Measurements from ENCODE around the gene DOCK1. TPM values are rescaled to one million over a fixed set of nuclear protein-coding genes. Genes with fewer than 3 reads are reported as not detected.

Gene DOCK1
- total RNA-seq, 2 experiments from 2014 or later, result not detected

- no peaks in the 10 kb centered on the region for H3K36me3 ChIP-seq (ENCODE audit: insufficient read depth, low read length)
- DNase-seq (no peak), ATAC-seq (ENCODE audit: poor library complexity) (no peak)
- H3K27ac Mint-ChIP-seq, result no peak overlapping the region
- no peak overlapping the region for H3K4me3 Mint-ChIP-seq
- CTCF ChIA-PET, result no interaction called here
- H3K27ac ChIP-seq (ENCODE audit: low read depth in 1 of 2, low read length in 2 of 2), result no peak overlapping the region
- TF ChIP-seq, protein P1, sequence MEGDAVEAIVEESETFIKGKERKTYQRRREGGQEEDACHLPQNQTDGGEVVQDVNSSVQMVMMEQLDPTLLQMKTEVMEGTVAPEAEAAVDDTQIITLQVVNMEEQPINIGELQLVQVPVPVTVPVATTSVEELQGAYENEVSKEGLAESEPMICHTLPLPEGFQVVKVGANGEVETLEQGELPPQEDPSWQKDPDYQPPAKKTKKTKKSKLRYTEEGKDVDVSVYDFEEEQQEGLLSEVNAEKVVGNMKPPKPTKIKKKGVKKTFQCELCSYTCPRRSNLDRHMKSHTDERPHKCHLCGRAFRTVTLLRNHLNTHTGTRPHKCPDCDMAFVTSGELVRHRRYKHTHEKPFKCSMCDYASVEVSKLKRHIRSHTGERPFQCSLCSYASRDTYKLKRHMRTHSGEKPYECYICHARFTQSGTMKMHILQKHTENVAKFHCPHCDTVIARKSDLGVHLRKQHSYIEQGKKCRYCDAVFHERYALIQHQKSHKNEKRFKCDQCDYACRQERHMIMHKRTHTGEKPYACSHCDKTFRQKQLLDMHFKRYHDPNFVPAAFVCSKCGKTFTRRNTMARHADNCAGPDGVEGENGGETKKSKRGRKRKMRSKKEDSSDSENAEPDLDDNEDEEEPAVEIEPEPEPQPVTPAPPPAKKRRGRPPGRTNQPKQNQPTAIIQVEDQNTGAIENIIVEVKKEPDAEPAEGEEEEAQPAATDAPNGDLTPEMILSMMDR (IDR thresholded peaks at IDR 0.05), result no peak
- no peaks in the 10 kb centered on the region for H3K36me3 Mint-ChIP-seq (ENCODE audit: low read depth)
- no peaks in the 10 kb centered on the region for H3K4me1 ChIP-seq (ENCODE audit: insufficient read depth, low read length)
- intact Hi-C loops (cut with DNase I, micrococcal nuclease), result no loop called here
- H3K9me3 Mint-ChIP-seq, result no peaks in the 10 kb centered on the region
- POLR2A ChIA-PET, result no interaction called here
- no peaks in the 10 kb centered on the region for H3K27me3 ChIP-seq (ENCODE audit: control insufficient read depth in 1 of 2, insufficient read depth in 2 of 2, low read length in 2 of 2)
- H3K4me1 Mint-ChIP-seq (ENCODE audit: low read depth), result no peaks in the 10 kb centered on the region
- no peak overlapping the region for H3K4me3 ChIP-seq (ENCODE audit: low read length)
- H3K9me3 ChIP-seq (ENCODE audit: control insufficient read depth in 1 of 2, insufficient read depth in 1 of 2, low read length in 2 of 2), result peaks cover 0 to 18% of the 10 kb centered on the region in 2 experiments
- no peaks in the 10 kb centered on the region for H3K27me3 Mint-ChIP-seq
Observed at GRCh38 chr10:127027786-127028185, 122.6 kb downstream of the DOCK1 start.

DNA sequence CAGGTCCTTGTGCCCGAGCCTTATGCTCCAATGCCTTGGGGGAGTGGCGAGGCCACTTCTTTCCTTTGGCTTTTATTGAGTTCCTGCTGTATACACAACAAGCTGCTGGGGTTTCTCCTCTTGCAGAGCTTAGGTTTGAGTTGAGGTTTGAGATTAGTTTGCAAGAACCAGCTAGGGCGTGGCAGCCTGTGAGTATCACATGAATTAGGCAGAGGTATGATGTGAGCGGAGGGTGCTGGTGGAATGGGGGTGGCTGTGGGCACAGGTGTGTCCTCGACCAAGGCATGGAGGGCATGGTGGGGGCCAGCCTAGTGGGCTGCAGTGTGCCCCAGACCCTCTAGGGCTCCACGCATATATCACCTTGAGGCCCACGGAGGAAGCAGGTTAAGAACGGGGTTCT is 123.3 kb downstream of the DOCK1 start:
- Mint-ChIP-seq H3K9me3 (no peaks in the 10 kb centered on the region), H3K27ac (no peak overlapping the region), H3K4me3 (no peak overlapping the region), H3K27me3 (no peaks in the 10 kb centered on the region), H3K36me3 (ENCODE audit: low read depth) (no peaks in the 10 kb centered on the region), H3K4me1 (ENCODE audit: low read depth) (no peaks in the 10 kb centered on the region)
- Histone ChIP-seq H3K9me3 (ENCODE audit: control insufficient read depth in 1 of 2, insufficient read depth in 1 of 2, low read length in 2 of 2) (peaks cover 0 to 18% of the 10 kb centered on the region in 2 experiments), H3K4me3 (ENCODE audit: low read length) (no peak overlapping the region), H3K36me3 (ENCODE audit: insufficient read depth, low read length) (no peaks in the 10 kb centered on the region), H3K27ac (ENCODE audit: low read depth in 1 of 2, low read length in 2 of 2) (no peak overlapping the region), H3K4me1 (ENCODE audit: insufficient read depth, low read length) (no peaks in the 10 kb centered on the region), H3K27me3 (ENCODE audit: control insufficient read depth in 1 of 2, insufficient read depth in 2 of 2, low read length in 2 of 2) (no peaks in the 10 kb centered on the region)
- TF ChIP-seq, protein P1 (IDR thresholded peaks at IDR 0.05), result no peak
- DNase-seq, result no peak
- ChIA-PET CTCF (no interaction called here), POLR2A (no interaction called here)
- ATAC-seq (ENCODE audit: poor library complexity), result no peak
- intact Hi-C loops (cut with DNase I, micrococcal nuclease), result no loop called here

GRCh38 chr10:127029061-127029460 is 123.8 kb downstream of the DOCK1 start:
- Mint-ChIP-seq H3K27me3 (no peaks in the 10 kb centered on the region), H3K4me1 (ENCODE audit: low read depth) (no peaks in the 10 kb centered on the region), H3K27ac (no peak overlapping the region), H3K9me3 (no peaks in the 10 kb centered on the region), H3K4me3 (no peak overlapping the region), H3K36me3 (ENCODE audit: low read depth) (no peaks in the 10 kb centered on the region)
- intact Hi-C loops (cut with DNase I, micrococcal nuclease), result no loop called here
- ChIA-PET POLR2A (no interaction called here), CTCF (no interaction called here)
- Histone ChIP-seq H3K4me1 (ENCODE audit: insufficient read depth, low read length) (no peaks in the 10 kb centered on the region), H3K36me3 (ENCODE audit: insufficient read depth, low read length) (no peaks in the 10 kb centered on the region), H3K4me3 (ENCODE audit: low read length) (no peak overlapping the region), H3K27ac (ENCODE audit: low read depth in 1 of 2, low read length in 2 of 2) (no peak overlapping the region), H3K9me3 (ENCODE audit: control insufficient read depth in 1 of 2, insufficient read depth in 1 of 2, low read length in 2 of 2) (peaks cover 0 to 14% of the 10 kb centered on the region in 2 experiments), H3K27me3 (ENCODE audit: control insufficient read depth in 1 of 2, insufficient read depth in 2 of 2, low read length in 2 of 2) (no peaks in the 10 kb centered on the region)
- TF ChIP-seq, protein P1 (IDR thresholded peaks at IDR 0.05), result no peak
- DNase-seq, result peak in 1 of 14 experiments; percentile 10
- ATAC-seq (ENCODE audit: poor library complexity), result no peak
